GM10248 (cell line): ENCODE measurements around the gene HOXA5.

Experiments used
- CTCF ChIA-PET: fragments of 300-600 bp; sonication (Branson Sonifier 250); formaldehyde crosslinking; extraction: SDS; loops from one replicate; lab custom pipeline; 2021; ENCODE audit warnings: antibody characterized with exemption; lab: Yijun Ruan, JAX
- POLR2A ChIA-PET: fragments of 350-650 bp; sonication (Branson Sonifier 250); formaldehyde crosslinking; extraction: SDS; loops from one replicate; lab custom pipeline; 2020; ENCODE audit warnings: antibody characterized with exemption; lab: Yijun Ruan, JAX
- DNase-seq: peaks from one replicate; pipeline ENCODE4 v3.0.0; 2012; ENCODE audit errors: extremely low spot score
- TF ChIP-seq, protein P1 (sequence below): IDR thresholded peaks from 2 replicates; pipeline ENCODE4 v1.5.1; 2012; ENCODE audit warnings: mild to moderate bottlenecking, low read depth; ENCODE audit errors: extremely low read depth, missing control alignments, control extremely low read depth

HOXA5 gene

DNA sequence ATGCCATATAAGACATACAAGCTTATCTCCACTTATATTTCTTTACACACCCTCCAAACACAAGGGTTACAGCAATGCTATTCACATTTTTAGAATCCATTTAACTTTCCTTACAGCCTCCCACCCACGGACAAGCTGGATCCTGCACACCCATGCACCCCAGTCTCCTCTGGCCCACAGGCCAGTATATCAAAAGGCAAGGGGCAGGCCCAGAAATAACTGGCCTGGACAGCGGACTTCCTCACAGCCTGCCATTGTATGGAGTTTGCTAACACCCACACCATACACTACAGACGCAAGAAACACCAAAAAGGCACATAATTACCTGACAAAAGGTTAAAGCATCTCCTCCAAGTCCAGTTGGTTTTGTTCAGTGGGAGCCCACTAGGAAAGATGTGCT, 24.9 kb downstream of the HOXA5 start:
- ChIA-PET POLR2A (no interaction called here), CTCF (interaction anchor here (1.3 kb wide), 1 partner anchor 9 kb away, joined by 3 read pairs; no protein-coding TSS in a partner anchor)
- TF ChIP-seq, protein P1, sequence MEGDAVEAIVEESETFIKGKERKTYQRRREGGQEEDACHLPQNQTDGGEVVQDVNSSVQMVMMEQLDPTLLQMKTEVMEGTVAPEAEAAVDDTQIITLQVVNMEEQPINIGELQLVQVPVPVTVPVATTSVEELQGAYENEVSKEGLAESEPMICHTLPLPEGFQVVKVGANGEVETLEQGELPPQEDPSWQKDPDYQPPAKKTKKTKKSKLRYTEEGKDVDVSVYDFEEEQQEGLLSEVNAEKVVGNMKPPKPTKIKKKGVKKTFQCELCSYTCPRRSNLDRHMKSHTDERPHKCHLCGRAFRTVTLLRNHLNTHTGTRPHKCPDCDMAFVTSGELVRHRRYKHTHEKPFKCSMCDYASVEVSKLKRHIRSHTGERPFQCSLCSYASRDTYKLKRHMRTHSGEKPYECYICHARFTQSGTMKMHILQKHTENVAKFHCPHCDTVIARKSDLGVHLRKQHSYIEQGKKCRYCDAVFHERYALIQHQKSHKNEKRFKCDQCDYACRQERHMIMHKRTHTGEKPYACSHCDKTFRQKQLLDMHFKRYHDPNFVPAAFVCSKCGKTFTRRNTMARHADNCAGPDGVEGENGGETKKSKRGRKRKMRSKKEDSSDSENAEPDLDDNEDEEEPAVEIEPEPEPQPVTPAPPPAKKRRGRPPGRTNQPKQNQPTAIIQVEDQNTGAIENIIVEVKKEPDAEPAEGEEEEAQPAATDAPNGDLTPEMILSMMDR = no peak
- DNase-seq = no peak

DNA sequence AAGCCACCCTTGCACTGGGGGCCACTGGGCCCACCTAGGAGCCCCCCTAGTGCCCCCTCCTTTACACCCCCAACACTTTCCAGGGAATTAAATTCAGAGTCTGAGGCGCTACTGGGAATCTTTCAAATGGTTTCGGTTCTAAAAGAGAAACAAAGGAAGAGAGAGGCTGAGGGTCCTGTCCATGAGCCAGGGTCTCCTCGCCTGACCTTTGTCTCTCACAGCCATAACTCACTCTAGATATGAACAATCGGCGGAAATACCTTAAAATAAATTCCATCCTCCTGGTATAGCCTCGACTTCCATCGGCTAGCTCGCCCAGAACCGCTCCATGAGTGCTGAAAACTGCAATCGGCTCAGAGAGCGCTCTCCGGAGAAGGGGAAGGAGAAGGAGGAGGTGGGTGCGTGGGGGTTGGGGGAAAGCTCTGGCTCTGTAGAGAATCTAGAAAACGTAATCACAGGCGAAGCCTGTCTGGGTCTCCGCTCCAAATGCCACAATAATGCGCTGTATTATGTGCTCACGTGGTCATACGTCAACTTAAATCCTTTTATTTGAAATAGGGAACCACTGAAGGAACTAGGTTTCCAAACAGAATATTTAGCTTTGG, 25.5 kb downstream of the HOXA5 start:
- ChIA-PET POLR2A (no interaction called here), CTCF (no interaction called here)

GRCh38 chr7:27116962-27117886, 26.3 kb downstream of the HOXA5 start:
- POLR2A ChIA-PET = no interaction called here

More for the DNA sequence above, 25.5 kb downstream of the HOXA5 start:
- DNase-seq = no peak
- TF ChIP-seq, protein P1 = no peak

GRCh38 chr7:27116031-27116961, 27.2 kb downstream of the HOXA5 start:
- no peak for DNase-seq
- TF ChIP-seq, protein P1 = no peak
- ChIA-PET POLR2A (no interaction called here), CTCF (no interaction called here)

More at GRCh38 chr7:27116962-27117886, 26.3 kb downstream of the HOXA5 start:
- CTCF ChIA-PET = no interaction called here
- DNase-seq = no peak
- TF ChIP-seq, protein P1 = no peak

GRCh38 chr7:27115221-27116026, 28.1 kb downstream of the HOXA5 start:
- ChIA-PET CTCF (no interaction called here), POLR2A (no interaction called here)
- TF ChIP-seq, protein P1 = no peak

More at GRCh38 chr7:27115221-27116026, 28.1 kb downstream of the HOXA5 start:
- DNase-seq = no peak
